ENCODE results near the gene IPO5.

DNA sequence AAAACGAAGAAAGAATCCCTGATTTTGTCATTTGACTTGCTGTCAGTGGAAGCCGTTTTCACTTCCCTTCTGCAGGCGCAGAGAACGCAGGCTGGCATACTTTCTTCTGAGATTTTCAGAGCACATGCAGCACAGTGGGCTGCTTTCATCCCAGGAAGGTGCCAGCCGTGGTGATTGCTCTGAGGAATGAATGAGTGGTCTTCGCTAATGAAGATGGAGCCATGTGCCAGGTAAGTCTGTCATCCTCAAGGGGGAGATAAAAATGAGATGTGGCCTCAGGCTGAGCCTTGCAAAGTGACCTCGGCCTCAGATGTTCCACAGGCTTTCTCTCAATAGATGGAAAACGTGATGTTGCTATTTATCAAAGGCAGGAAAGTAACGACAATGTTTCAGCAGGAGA lies 94.8 kb downstream of the IPO5 start:
- no peak for TF ChIP-seq EZH2 (IDR thresholded peaks at IDR 0.05; ENCODE audit: low read length)
- TF ChIP-seq, protein P1, sequence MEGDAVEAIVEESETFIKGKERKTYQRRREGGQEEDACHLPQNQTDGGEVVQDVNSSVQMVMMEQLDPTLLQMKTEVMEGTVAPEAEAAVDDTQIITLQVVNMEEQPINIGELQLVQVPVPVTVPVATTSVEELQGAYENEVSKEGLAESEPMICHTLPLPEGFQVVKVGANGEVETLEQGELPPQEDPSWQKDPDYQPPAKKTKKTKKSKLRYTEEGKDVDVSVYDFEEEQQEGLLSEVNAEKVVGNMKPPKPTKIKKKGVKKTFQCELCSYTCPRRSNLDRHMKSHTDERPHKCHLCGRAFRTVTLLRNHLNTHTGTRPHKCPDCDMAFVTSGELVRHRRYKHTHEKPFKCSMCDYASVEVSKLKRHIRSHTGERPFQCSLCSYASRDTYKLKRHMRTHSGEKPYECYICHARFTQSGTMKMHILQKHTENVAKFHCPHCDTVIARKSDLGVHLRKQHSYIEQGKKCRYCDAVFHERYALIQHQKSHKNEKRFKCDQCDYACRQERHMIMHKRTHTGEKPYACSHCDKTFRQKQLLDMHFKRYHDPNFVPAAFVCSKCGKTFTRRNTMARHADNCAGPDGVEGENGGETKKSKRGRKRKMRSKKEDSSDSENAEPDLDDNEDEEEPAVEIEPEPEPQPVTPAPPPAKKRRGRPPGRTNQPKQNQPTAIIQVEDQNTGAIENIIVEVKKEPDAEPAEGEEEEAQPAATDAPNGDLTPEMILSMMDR (optimal IDR thresholded peaks at IDR 0.05 in 1 of 3, IDR thresholded peaks at IDR 0.05 in 1 of 3, conservative IDR thresholded peaks at IDR 0.05 in 1 of 3; ENCODE audit: extremely low read depth in 1 of 3, insufficient read depth in 2 of 3, low read length in 3 of 3) = no peak

Measured in keratinocyte (primary cell).